GM23338 (cell line): Measurements from ENCODE around the gene BANF1.

Experiments used
- CTCF ChIP-seq, 2 experiments: fragments of 200-600 bp in 1 of 2; sonication (generic) in 1 of 2; conservative IDR thresholded peaks; 2 replicates each; pipeline versions ENCODE4 v1.5.1 to v1.6.1; 2016 to 2017; ENCODE audit warnings: antibody characterized with exemption in 2 of 2, low read depth in 2 of 2, mild to moderate bottlenecking in 2 of 2, moderate library complexity in 1 of 2
- EZH2phosphoT487 ChIP-seq: fragments of 200-600 bp; sonication (generic); IDR thresholded peaks from one replicate; pipeline ENCODE4 v1.8.1; 2018; ENCODE audit warnings: antibody characterized with exemption; ENCODE audit not compliant: unreplicated experiment
- NANOG ChIP-seq: IDR thresholded peaks from 2 replicates; pipeline ENCODE4 v1.6.1; 2016; ENCODE audit warnings: antibody characterized with exemption, borderline replicate concordance
- POLR2AphosphoS5 ChIP-seq: IDR thresholded peaks from 2 replicates; pipeline ENCODE4 v1.6.1; 2016; ENCODE audit warnings: antibody characterized with exemption, low read depth
- REST ChIP-seq: IDR thresholded peaks from one replicate; pipeline ENCODE4 v1.6.1; 2018; ENCODE audit warnings: antibody characterized with exemption; ENCODE audit not compliant: unreplicated experiment

DNA sequence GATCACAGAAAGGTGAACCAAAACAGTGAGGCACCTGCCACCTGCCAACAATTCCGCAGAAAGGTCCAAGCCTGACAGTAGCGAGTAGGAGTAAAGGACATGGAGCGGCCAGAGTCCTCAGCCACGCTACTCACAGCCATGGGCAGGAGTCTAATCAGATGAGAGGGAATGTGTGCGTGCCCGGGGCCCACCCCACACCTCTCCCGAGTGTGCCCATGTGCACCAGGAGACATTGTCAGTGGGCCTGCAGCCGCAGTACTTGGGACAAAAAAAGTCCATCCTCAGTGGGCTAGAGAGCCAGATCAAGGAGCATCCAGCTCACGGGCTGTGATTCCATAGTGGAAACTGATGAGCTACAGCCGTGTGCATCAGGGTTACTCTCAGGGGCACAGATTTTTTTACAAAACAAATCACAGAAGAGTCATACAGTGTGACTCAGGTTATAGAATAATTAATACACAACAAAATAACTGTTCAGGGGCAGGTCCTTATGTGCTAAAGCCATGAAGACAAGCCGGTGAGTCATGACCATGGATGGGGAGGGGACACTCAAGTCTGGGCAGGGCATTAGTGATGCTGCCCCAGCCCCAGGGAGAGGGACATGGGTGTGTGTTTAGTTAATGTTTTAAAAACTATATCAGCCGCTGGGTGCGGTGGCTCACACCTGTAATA is 28.7 kb upstream of the BANF1 start:
- TF ChIP-seq CTCF (conservative IDR thresholded peaks at IDR 0.05; ENCODE audit: low read depth in 2 of 2) (no peak), REST (no peak), POLR2AphosphoS5 (no peak), NANOG (no peak), EZH2phosphoT487 (no peak)
